ENCODE results near the gene SNX8. TPM values are rescaled to one million over a fixed set of nuclear protein-coding genes. Genes with fewer than 3 reads are reported as not detected.

Gene SNX8
- total and polyA plus RNA-seq, 2 of the 13 experiments (the other 11 are each of a cell fraction or from before 2014, with no cell fraction given): 20.6 to 45.2 TPM

DNA sequence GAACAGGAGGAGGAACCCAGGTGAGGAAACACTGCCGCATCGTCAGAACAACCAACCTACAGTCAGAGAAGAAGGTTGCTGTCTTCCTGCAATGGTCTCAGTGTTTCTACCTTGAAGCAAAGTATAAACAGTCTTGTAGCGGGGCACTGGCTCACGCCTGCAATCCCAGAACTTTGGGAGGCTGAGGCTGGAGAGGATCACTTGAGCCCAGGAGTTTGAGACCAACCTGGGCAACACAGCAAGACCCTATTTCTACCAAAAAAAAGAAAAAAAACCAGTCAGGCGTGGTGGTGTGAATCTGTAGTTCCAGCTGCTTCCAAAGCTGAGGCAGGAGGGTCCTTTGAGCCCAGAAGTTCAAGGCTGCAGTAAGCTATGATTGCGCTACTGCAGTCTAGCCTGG, 23.4 kb downstream of the SNX8 start:
- intact Hi-C loops (cut with micrococcal nuclease; ENCODE audit: unreplicated experiment): no loop called here
- DNase-seq (ENCODE audit: low spot score) (no peak), FAIRE-seq (no peak), ATAC-seq (no peak)
- no peaks in the 10 kb centered on the region for H3K27me3 ChIP-seq (ENCODE audit: control insufficient read depth in 1 of 2, insufficient read depth in 2 of 2, low read length in 2 of 2)
- no peaks in the 10 kb centered on the region for H3K9me3 ChIP-seq (ENCODE audit: low read length)
- no peak overlapping the region for H3K4me3 ChIP-seq (replicated peaks in 1 of 3; ENCODE audit: insufficient read depth in 1 of 3, low read depth in 2 of 3, low read length in 3 of 3)
- no peaks in the 10 kb centered on the region; a peak in 1 of 5 replicates for H3K36me3 ChIP-seq (replicated peaks in 1 of 2; ENCODE audit: control insufficient read depth in 1 of 2, insufficient read depth in 2 of 2, low read length in 2 of 2)
- H3K4me1 ChIP-seq (ENCODE audit: insufficient read depth, low read length): peaks cover 4% of the 10 kb centered on the region; the same call in 1 of the 2 replicates
- H2AFZ ChIP-seq (ENCODE audit: low read length): no peak overlapping the region
- 95% methylated on average over 6 of the region's 6 CpGs for WGBS (ENCODE audit: low lambda C conversion rate)
- no TSS peak for BruUV-seq (replicated peaks)
- H3K79me2 ChIP-seq (ENCODE audit: insufficient read depth, low read length): peaks cover 17% of the 10 kb centered on the region
- POLR2A ChIA-PET: no interaction called here
- CTCF ChIA-PET (ENCODE audit: low intra/inter-chr PET ratio, low total read pairs): no interaction called here
- TF ChIP-seq ZNF121 (CRISPR knock-in tag; IDR thresholded peaks at IDR 0.05) (peak; percentile 63), IRF9 (CRISPR knock-in tag; IDR thresholded peaks at IDR 0.05; ENCODE audit: borderline replicate concordance) (no peak)
- in situ Hi-C loops (cut with HindIII; ENCODE audit: extremely low pct_ligation_motif_present, low pct_unique_long_range_greater_than_20kb): no loop called here
- H3K27ac ChIP-seq (ENCODE audit: extremely low read length, insufficient read depth, low read length): no peak overlapping the region
- no peaks in the 10 kb centered on the region for H4K20me1 ChIP-seq (ENCODE audit: insufficient read depth, low read length)
- H3K9ac ChIP-seq (ENCODE audit: insufficient read depth, low read depth, low read length): no peak overlapping the region
- no peak overlapping the region for H3K4me2 ChIP-seq (ENCODE audit: low read depth, low read length)

GRCh38 chr7:2289621-2290020, 24.6 kb downstream of the SNX8 start:
- H3K9me3 ChIP-seq (ENCODE audit: low read length): no peaks in the 10 kb centered on the region
- no peaks in the 10 kb centered on the region; a peak in 1 of 5 replicates for H3K36me3 ChIP-seq (replicated peaks in 1 of 2; ENCODE audit: control insufficient read depth in 1 of 2, insufficient read depth in 2 of 2, low read length in 2 of 2)
- no peaks in the 10 kb centered on the region for H3K27me3 ChIP-seq (ENCODE audit: control insufficient read depth in 1 of 2, insufficient read depth in 2 of 2, low read length in 2 of 2)
- in situ Hi-C loops (cut with HindIII; ENCODE audit: extremely low pct_ligation_motif_present, low pct_unique_long_range_greater_than_20kb): no loop called here
- H3K4me1 ChIP-seq (ENCODE audit: insufficient read depth, low read length): peaks cover 3% of the 10 kb centered on the region; the same call in 1 of the 2 replicates
- DNase-seq (ENCODE audit: low spot score) (no peak), ATAC-seq (no peak), FAIRE-seq (no peak)
- H3K4me3 ChIP-seq (replicated peaks in 1 of 3; ENCODE audit: insufficient read depth in 1 of 3, low read depth in 2 of 3, low read length in 3 of 3): no peak overlapping the region
- intact Hi-C loops (cut with micrococcal nuclease; ENCODE audit: unreplicated experiment): no loop called here
- TF ChIP-seq, protein P1, sequence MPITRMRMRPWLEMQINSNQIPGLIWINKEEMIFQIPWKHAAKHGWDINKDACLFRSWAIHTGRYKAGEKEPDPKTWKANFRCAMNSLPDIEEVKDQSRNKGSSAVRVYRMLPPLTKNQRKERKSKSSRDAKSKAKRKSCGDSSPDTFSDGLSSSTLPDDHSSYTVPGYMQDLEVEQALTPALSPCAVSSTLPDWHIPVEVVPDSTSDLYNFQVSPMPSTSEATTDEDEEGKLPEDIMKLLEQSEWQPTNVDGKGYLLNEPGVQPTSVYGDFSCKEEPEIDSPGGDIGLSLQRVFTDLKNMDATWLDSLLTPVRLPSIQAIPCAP (CRISPR knock-in tag; IDR thresholded peaks at IDR 0.05; ENCODE audit: low read depth): no peak
- no peak for TF ChIP-seq SPEN (CRISPR knock-in tag; IDR thresholded peaks at IDR 0.05; ENCODE audit: low read depth)
- TF ChIP-seq ZNF101 (CRISPR knock-in tag; IDR thresholded peaks at IDR 0.05; ENCODE audit: borderline replicate concordance, low read depth): no peak
- TF ChIP-seq DNMT1 (CRISPR knock-in tag; IDR thresholded peaks at IDR 0.05): no peak
- TF ChIP-seq NCOA5 (CRISPR knock-in tag; IDR thresholded peaks at IDR 0.05): no peak
- TF ChIP-seq RNF2 (conservative IDR thresholded peaks at IDR 0.05; ENCODE audit: low read depth): no peak
- no peak for TF ChIP-seq ZNF451 (CRISPR knock-in tag; IDR thresholded peaks at IDR 0.05)
- no peak for TF ChIP-seq ZBTB21 (CRISPR knock-in tag; IDR thresholded peaks at IDR 0.05)
- TF ChIP-seq ONECUT2 (CRISPR knock-in tag; IDR thresholded peaks at IDR 0.05): no peak
- no peak for TF ChIP-seq SALL1 (CRISPR knock-in tag; IDR thresholded peaks at IDR 0.05)
- no peak for TF ChIP-seq ZNF589 (CRISPR knock-in tag; conservative IDR thresholded peaks at IDR 0.05)
- no peak for TF ChIP-seq JDP2 (CRISPR knock-in tag; IDR thresholded peaks at IDR 0.05; ENCODE audit: borderline replicate concordance)
- no peak for TF ChIP-seq SOX13 (IDR thresholded peaks at IDR 0.05)
- TF ChIP-seq SOX13 (CRISPR knock-in tag; conservative IDR thresholded peaks at IDR 0.05 in 1 of 2, IDR thresholded peaks at IDR 0.05 in 1 of 2): no peak
- TF ChIP-seq SP5 (CRISPR knock-in tag; IDR thresholded peaks at IDR 0.05; ENCODE audit: borderline replicate concordance, low read depth): no peak
- TF ChIP-seq, protein P2, sequence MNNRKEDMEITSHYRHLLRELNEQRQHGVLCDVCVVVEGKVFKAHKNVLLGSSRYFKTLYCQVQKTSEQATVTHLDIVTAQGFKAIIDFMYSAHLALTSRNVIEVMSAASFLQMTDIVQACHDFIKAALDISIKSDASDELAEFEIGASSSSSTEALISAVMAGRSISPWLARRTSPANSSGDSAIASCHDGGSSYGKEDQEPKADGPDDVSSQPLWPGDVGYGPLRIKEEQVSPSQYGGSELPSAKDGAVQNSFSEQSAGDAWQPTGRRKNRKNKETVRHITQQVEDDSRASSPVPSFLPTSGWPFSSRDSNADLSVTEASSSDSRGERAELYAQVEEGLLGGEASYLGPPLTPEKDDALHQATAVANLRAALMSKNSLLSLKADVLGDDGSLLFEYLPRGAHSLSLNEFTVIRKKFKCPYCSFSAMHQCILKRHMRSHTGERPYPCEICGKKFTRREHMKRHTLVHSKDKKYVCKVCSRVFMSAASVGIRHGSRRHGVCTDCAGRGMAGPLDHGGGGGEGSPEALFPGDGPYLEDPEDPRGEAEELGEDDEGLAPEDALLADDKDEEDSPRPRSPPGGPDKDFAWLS (CRISPR knock-in tag; IDR thresholded peaks at IDR 0.05; ENCODE audit: borderline replicate concordance): no peak
- H3K4me2 ChIP-seq (ENCODE audit: low read depth, low read length): no peak overlapping the region
- H4K20me1 ChIP-seq (ENCODE audit: insufficient read depth, low read length): no peaks in the 10 kb centered on the region
- 96% methylated on average over 13 of the region's 13 CpGs for WGBS (ENCODE audit: low lambda C conversion rate)
- H2AFZ ChIP-seq (ENCODE audit: low read length): no peak overlapping the region
- POLR2A ChIA-PET: no interaction called here
- no peak overlapping the region for H3K9ac ChIP-seq (ENCODE audit: insufficient read depth, low read depth, low read length)
- peaks cover 17% of the 10 kb centered on the region for H3K79me2 ChIP-seq (ENCODE audit: insufficient read depth, low read length)
- no TSS peak for BruUV-seq (replicated peaks)
- CTCF ChIA-PET (ENCODE audit: low intra/inter-chr PET ratio, low total read pairs): no interaction called here
- no peak overlapping the region for H3K27ac ChIP-seq (ENCODE audit: extremely low read length, insufficient read depth, low read length)

Measured in HepG2 (cell line).